Peyer's patch (tissue), 4 donors: ENCODE results near the gene GAS6.

Source experiments
- CTCF ChIP-seq, 6 experiments: fragments of 450-650 bp in 4 of 6; fragments of 200-600 bp in 2 of 6; sonication (generic) in 1 of 6; IDR thresholded peaks; one replicate each; pipeline ENCODE4 v1.5.1; 2017 to 2019; ENCODE audit warnings: antibody characterized with exemption in 6 of 6, mild to moderate bottlenecking in 3 of 6, moderate library complexity in 1 of 6
- POLR2A ChIP-seq, 2 donors: fragments of 450-650 bp; IDR thresholded peaks; one replicate each; pipeline ENCODE4 v1.5.1; 2017; ENCODE audit warnings: antibody characterized with exemption in 2 of 2, mild to moderate bottlenecking in 2 of 2, moderate library complexity in 2 of 2

- TF ChIP-seq CTCF (IDR thresholded peaks at IDR 0.05) (no peak), POLR2A (IDR thresholded peaks at IDR 0.05) (no peak)
These were observed 92.9 kb downstream of the GAS6 start for GRCh38 chr13:113770937-113771336.
